ENCODE measurements around the gene SKAP2. TPM values are rescaled to one million over a fixed set of nuclear protein-coding genes. Genes with fewer than 3 reads are reported as not detected.

Gene SKAP2
- total RNA-seq, 1 donor from 2014 or later = 11.4 TPM

GRCh38 chr7:26759108-26759507 lies 105.3 kb downstream of the SKAP2 start:
- no peak for DNase-seq

- DNase-seq = no peak
Measured at GRCh38 chr7:26743205-26743604, 121.2 kb downstream of the SKAP2 start.

DNA sequence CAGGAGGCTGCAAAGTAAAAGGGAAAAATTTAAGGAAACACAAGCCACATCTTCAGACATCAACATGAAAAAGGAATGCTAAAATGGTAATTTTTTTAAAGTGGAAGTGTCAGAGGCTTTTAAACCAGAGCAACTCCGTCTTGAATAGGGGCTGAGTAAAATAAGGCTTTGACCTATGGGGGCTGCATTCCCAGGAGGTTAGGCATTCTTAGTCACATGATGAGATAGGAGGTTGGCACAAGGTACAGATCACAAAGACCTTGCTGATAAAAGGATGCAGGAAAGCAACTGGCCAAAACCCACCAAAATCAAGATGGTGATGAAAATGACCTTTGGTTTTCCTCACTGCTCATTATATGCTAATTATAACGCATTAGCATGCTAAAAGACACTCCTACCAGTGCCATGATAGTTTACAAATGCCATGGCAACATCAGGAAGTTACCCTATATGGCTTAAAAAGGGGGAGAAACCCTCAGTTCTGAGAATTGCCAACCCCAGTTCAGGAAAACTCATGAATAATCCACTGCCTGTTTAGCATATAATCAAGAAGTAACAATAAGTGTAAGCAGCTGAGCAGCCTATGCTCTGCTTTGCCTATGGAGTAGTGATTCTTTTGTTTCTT lies 128.3 kb downstream of the SKAP2 start:
- DNase-seq = no peak

- DNase-seq = no peak
Measured at GRCh38 chr7:26729150-26729775, 135.1 kb downstream of the SKAP2 start.

GRCh38 chr7:26726051-26726450 lies 138.3 kb downstream of the SKAP2 start:
- DNase-seq = no peak

- DNase-seq = peak; percentile 70
Measured at GRCh38 chr7:26724795-26725194, 139.6 kb downstream of the SKAP2 start.

GRCh38 chr7:26723129-26723528 lies 141.3 kb downstream of the SKAP2 start:
- peak; percentile 23 for DNase-seq

- no peak for DNase-seq
Measured at GRCh38 chr7:26721450-26721849, 142.9 kb downstream of the SKAP2 start.

DNA sequence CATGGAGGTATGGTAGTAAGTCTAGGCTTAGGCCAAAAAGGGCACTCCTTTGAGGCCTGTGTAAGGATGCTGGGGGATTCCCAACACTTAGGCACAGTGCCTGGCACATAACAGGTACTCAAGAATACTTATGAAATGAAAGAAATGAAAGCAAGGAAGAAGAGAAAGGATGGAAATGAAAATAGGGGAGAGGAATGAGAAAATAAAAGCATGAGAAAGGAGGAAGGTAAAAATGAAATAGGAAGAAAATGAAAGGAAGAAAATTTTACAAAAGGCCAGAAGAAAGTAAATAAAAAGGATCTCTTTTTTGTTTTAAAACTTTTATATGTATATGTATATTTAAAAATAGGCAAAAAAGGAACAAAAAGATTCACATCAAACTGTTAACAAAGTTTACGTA lies 146.3 kb downstream of the SKAP2 start:
- DNase-seq = no peak

- DNase-seq = no peak
Measured at GRCh38 chr7:26714438-26714837, 150.0 kb downstream of the SKAP2 start.

GRCh38 chr7:26714006-26714405 lies 150.4 kb downstream of the SKAP2 start:
- DNase-seq = no peak

GRCh38 chr7:26709210-26709990 lies 155.0 kb downstream of the SKAP2 start:
- DNase-seq = no peak

DNA sequence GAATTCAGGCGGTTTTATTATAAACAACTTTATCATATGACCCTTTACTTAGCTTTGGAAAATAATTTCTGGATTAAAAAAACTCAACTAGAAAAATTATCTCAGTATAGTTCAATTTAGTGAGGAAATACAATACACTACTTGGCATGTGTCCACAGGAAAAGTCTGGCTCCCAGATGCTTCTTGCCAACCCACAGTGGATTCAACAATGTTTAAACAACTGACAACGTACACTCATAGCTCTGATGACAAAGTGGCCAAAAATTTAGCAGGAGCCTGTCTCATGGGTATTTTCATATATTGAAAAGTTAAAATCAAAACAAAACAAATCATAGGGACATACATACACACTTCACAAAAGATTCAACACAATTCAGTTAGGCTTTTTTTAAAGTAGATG lies 158.8 kb downstream of the SKAP2 start:
- peak; percentile 90 for DNase-seq

- DNase-seq = no peak
Measured at GRCh38 chr7:26704786-26705185, 159.6 kb downstream of the SKAP2 start.

DNA sequence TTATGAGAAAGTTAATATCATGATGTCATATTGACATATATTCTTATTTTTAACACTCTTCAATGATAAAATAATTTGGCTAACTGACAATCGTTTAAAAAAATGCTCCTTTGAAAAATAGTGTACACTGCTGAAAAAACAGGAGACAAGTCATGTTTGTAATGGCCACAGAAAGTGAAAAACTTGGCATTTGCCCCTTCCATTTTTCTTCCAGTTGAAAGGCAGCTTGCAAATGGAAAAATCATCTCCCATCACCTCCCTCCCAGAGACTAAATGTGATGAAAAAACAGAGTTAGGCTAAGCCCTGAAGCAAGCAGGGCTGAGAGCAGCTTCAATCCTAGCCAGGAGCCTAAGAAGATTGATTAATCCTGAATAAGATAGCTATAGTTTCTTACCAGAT lies 160.4 kb downstream of the SKAP2 start:
- DNase-seq = no peak

- no peak for DNase-seq
Measured at GRCh38 chr7:26700893-26701292, 163.5 kb downstream of the SKAP2 start.

DNA sequence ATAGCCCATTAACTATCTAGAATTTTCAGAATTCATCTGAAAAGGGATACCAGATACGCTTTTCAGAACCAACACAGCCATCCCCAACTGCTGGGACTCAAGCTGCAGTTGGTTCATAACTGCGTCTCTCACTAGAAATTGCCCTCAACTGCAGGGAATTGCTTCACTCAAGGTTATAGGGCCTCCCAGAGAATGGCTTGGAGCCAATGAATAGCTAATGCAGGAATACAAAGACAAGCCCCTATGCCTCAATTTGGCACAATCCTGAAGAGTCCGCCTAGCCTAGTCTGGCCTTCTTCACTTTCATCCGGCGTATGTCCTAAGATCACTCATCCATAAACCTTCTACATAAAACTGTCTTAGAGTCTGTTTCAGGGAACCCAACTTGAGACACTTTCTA lies 164.0 kb downstream of the SKAP2 start:
- DNase-seq = no peak

- peak; percentile 11 for DNase-seq
Measured at GRCh38 chr7:26699766-26700165, 164.6 kb downstream of the SKAP2 start.

DNA sequence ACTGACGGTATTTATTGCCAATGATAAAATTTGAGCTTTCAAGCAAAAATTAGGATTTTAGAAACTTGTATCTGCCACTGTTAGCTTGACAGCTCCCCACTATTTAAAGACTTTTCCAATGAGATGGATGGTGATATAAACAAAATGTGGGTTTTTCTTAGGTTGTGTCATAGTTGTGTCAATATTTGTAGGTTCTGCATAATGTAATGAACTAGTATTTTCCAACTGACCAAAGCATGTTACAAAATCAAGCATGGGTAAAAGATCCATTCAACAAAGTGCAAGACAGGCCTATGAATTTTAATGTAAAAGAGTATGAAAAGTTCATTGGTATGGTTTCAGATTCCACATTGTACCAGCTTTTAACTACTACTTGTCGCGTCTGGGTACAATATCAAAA lies 165.6 kb downstream of the SKAP2 start:
- no peak for DNase-seq

DNA sequence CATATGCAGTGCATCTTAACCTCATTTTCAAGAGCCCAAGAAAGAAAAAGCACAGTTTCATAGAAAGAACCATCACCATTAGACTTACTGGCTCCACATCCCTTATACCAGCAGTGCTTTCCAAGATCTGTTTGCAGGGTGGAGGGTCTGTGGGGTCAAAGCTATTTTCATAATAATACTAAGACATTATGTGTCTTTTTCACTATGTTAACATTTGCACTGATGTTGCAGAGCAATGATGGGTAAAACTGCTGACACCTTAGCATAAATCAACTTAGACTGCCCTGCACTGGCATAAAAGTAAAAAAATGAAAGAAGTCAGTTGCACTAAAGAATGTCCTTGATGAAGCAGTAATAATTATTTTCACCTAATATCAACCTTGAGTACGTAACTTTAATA lies 166.2 kb downstream of the SKAP2 start:
- no peak for DNase-seq

DNA sequence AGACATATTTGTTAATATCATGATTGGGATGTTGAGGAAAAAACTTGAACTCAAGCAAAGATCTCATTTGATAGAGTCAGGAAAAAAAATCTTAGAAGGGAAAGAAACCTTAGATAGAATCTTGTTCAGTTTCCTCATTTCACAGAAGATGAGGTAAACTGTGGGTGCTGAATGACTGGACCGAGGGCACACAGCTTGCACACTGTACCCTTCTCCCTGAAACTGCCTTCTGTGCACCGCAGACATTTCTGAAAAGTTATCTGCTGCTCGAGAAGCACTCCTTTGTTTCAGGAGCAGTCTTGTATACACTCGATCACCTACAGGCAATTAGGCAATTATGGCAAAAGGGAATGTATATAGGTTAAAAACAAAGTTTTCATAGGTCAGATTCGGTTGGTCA lies 167.4 kb downstream of the SKAP2 start:
- DNase-seq = no peak

DNA sequence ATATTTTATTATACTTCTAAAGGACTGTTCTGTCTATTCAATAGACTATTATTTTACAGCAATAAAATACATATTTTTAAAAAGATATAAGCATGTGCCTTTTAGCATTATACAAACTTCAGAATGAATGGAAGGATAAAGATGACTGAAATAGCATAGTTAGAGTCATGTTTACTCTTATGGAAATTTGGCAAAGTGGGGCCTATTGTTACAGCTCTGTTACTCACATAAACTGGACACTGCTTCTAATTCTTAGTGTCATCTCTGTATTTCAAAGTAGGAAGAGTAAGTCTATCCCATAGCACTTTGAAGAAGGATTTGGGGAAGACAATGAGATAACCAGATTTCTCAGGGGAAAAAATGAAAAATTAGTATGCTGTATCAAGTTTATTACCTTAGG lies 168.2 kb downstream of the SKAP2 start:
- no peak for DNase-seq

GRCh38 chr7:26694713-26695112 lies 169.7 kb downstream of the SKAP2 start:
- no peak for DNase-seq

DNA sequence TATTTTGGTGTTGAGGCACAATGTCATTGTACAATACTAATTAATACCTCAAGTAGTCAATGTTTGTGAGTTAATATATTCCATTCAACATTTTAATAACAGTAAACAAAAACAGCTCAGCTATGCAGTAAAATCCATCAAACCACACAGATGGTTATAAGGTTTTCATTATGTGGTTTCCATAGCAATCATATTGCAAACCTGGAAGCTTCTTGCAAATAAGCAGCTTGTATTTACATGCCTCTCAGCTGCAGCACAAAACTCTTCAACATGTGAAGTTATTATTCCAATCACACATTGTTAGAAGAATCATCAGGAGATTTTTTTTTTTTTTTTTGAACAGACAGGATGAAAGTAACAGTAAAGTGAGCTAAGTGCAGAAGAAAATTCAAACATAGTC lies 170.2 kb downstream of the SKAP2 start:
- peak; percentile 95 for DNase-seq
